ENCODE data around the gene CENPV. TPM values are rescaled to one million over a fixed set of nuclear protein-coding genes. Genes with fewer than 3 reads are reported as not detected.
"Not testable (repeated sequence)": the region's sequence is repeated elsewhere in the genome, so short reads cannot be mapped to it uniquely, and the experiment has no call there.

Gene CENPV
- total and polyA plus RNA-seq, 8 donors: 7.6 to 26.1 (median 9.8) TPM

- FAIRE-seq (no peak), DNase-seq (no peak), ATAC-seq (no peak)
- Histone ChIP-seq H3K27me3 (no peaks in the 10 kb centered on the region), H3K36me3 (no peaks in the 10 kb centered on the region), H3K27ac (no peak overlapping the region), H3K4me3 (no peak overlapping the region), H3K9me3 (no peaks in the 10 kb centered on the region), H3K4me1 (no peaks in the 10 kb centered on the region)
- TF ChIP-seq, protein P1, sequence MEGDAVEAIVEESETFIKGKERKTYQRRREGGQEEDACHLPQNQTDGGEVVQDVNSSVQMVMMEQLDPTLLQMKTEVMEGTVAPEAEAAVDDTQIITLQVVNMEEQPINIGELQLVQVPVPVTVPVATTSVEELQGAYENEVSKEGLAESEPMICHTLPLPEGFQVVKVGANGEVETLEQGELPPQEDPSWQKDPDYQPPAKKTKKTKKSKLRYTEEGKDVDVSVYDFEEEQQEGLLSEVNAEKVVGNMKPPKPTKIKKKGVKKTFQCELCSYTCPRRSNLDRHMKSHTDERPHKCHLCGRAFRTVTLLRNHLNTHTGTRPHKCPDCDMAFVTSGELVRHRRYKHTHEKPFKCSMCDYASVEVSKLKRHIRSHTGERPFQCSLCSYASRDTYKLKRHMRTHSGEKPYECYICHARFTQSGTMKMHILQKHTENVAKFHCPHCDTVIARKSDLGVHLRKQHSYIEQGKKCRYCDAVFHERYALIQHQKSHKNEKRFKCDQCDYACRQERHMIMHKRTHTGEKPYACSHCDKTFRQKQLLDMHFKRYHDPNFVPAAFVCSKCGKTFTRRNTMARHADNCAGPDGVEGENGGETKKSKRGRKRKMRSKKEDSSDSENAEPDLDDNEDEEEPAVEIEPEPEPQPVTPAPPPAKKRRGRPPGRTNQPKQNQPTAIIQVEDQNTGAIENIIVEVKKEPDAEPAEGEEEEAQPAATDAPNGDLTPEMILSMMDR (IDR thresholded peaks at IDR 0.05): no peak
- 83 to 85% methylated on average over 2 to 3 of the region's 3 CpGs for WGBS, 2 donors
- intact Hi-C loops (cut with DNase I): no loop called here
Observed at GRCh38 chr17:16319969-16320368, 33.3 kb downstream of the CENPV start.

GRCh38 chr17:16314859-16315258 lies 38.4 kb downstream of the CENPV start:
- intact Hi-C loops (cut with DNase I): no loop called here
- 94 to 100% methylated on average over 3 of the region's 3 CpGs for WGBS, 2 donors
- H3K27ac ChIP-seq: no peak overlapping the region
- no peak overlapping the region for H3K4me3 ChIP-seq
- no peaks in the 10 kb centered on the region for H3K4me1 ChIP-seq
- H3K27me3 ChIP-seq: no peaks in the 10 kb centered on the region
- no peak for FAIRE-seq
- no peaks in the 10 kb centered on the region for H3K36me3 ChIP-seq
- no peak for ATAC-seq
- no peaks in the 10 kb centered on the region for H3K9me3 ChIP-seq
- TF ChIP-seq, protein P1 (IDR thresholded peaks at IDR 0.05): no peak
- peak in 1 of 6 donors; percentile 6 for DNase-seq

DNA sequence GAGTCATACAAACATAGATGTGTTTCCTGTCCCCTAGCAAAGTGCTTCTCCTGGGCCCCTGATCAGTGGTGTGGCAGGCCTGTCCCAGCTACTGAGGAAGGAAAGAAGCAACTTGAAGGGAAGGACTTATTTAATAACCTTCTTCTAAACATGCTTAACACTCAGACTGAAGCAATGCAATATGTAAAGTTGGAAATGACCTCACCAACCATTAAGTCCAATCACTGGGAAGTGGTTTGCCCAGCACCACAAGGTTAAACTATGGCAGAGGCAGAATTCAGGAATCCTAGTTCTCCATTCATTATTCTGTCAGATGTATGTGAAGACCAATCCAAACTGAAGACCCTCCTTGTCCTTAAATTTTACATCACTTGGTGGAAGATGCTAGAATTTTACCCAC lies 39.1 kb downstream of the CENPV start:
- ATAC-seq: no peak
- TF ChIP-seq, protein P1 (IDR thresholded peaks at IDR 0.05): no peak
- DNase-seq: no peak
- no peak overlapping the region for H3K27ac ChIP-seq
- no peaks in the 10 kb centered on the region for H3K36me3 ChIP-seq
- no peaks in the 10 kb centered on the region for H3K4me1 ChIP-seq
- FAIRE-seq: no peak
- no peaks in the 10 kb centered on the region for H3K27me3 ChIP-seq
- intact Hi-C loops (cut with DNase I): no loop called here
- no peak overlapping the region for H3K4me3 ChIP-seq
- H3K9me3 ChIP-seq: no peaks in the 10 kb centered on the region

GRCh38 chr17:16313139-16314090 lies 39.9 kb downstream of the CENPV start:
- intact Hi-C loops (cut with DNase I): no loop called here
- no peak for FAIRE-seq
- TF ChIP-seq, protein P1 (IDR thresholded peaks at IDR 0.05): no peak
- H3K4me1 ChIP-seq: no peaks in the 10 kb centered on the region
- H3K36me3 ChIP-seq: no peaks in the 10 kb centered on the region
- no peaks in the 10 kb centered on the region for H3K27me3 ChIP-seq
- H3K27ac ChIP-seq: no peak overlapping the region
- H3K9me3 ChIP-seq: no peaks in the 10 kb centered on the region
- DNase-seq: peak in 1 of 6 donors; percentile 14
- no peak overlapping the region for H3K4me3 ChIP-seq
- 40 to 43% methylated on average over 7 of the region's 7 CpGs for WGBS, 2 donors
- ATAC-seq: peak; percentile 35 to 88 (median 76)

DNA sequence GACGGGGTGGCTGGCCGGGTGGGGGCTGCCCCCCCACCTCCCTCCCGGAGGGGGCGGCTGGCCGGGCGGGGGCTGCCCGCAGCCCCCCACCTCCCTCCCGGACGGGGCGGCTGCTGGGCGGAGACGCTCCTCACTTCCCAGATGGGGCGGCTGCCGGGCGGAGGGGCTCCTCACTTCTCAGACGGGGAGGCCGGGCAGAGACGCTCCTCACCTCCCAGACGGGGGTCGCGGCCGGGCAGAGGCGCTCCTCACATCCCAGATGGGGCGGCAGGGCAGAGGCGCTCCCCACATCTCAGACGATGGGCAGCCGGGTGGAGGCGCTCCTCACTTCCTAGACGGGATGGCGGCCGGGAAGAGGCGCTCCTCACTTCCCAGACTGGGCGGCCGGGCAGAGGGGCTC lies 41.2 kb downstream of the CENPV start:
- H3K4me3 ChIP-seq; H3K9me3 ChIP-seq; H3K27ac ChIP-seq; H3K4me1 ChIP-seq; FAIRE-seq; intact Hi-C loops (cut with DNase I); ATAC-seq; H3K36me3 ChIP-seq; H3K27me3 ChIP-seq: not testable (repeated sequence)
- DNase-seq: peak in 2 of 6 donors; percentile 40 to 66
- WGBS, 2 donors: 96 to 97% methylated on average over 26 to 34 of the region's 34 CpGs

Data from pancreas (tissue), 10 donors.